Motor neuron (in vitro differentiated cells): ENCODE measurements around the gene VASH2. TPM values are rescaled to one million over a fixed set of nuclear protein-coding genes. Genes with fewer than 3 reads are reported as not detected.
"Not testable (repeated sequence)": the region's sequence is repeated elsewhere in the genome, so short reads cannot be mapped to it uniquely, and the experiment has no call there.

Experiments used
- ATAC-seq, 8 experiments: fragments of 200-7000 bp; cut with Tn5 transposase; replicated peaks in 6 of 8; 2 replicates each; pipeline ENCODE4 v1.8.0; 2021; ENCODE audit warnings: mild to moderate bottlenecking in 8 of 8, moderate library complexity in 8 of 8
- H3K27ac ChIP-seq, 2 donors: fragments of 250-450 bp; sonication (Bioruptor Pico); 2 replicates each; pipeline ENCODE4 v1.9.0; 2021; ENCODE audit warnings: antibody characterized with exemption in 2 of 2, mild to moderate bottlenecking in 2 of 2, moderate library complexity in 1 of 2
- H3K4me1 ChIP-seq, 2 donors: fragments of 250-450 bp; sonication (Bioruptor Pico); replicated peaks in 1 of 2; 2 replicates each; pipeline ENCODE4 v1.6.1; 2021; ENCODE audit warnings: antibody characterized with exemption in 2 of 2, mild to moderate bottlenecking in 2 of 2, moderate library complexity in 1 of 2
- H3K4me3 ChIP-seq, 5 donors: fragments of 250-450 bp; sonication (Bioruptor Pico); 2 replicates each; pipeline ENCODE4 v1.9.0; 2021; ENCODE audit warnings: antibody characterized with exemption in 5 of 5, mild to moderate bottlenecking in 5 of 5, moderate library complexity in 4 of 5
- whole genome bisulfite sequencing, 10 experiments: fragments of 450-650 bp; shearing (Covaris generic); methylation state at CpG; one replicate each; pipeline ENCODE4 v1.0.0; 2022; 5-methylcytosine and 5-hydroxymethylcytosine counted together
- in situ Hi-C, 9 experiments: fragments of 400-800 bp; cut with MboI; loops; one replicate each; pipeline ENCODE4 v1.15.0; 2021; ENCODE audit warnings: low sequenced_read_pairs in 9 of 9, low pct_unique_long_range_greater_than_20kb in 2 of 9; ENCODE audit not compliant: unreplicated experiment in 9 of 9
- total RNA-seq, 8 experiments: library from RNA; unstranded; fragments of 300-600 nt; gene quantifications; 2 replicates each; pipeline versions ENCODE4 v1.2.3 to v1.2.4, GENCODE V29; 2022

VASH2 gene
- total RNA-seq, 8 experiments from 2014 or later = 1.2 to 44.7 (median 22.4) TPM

DNA sequence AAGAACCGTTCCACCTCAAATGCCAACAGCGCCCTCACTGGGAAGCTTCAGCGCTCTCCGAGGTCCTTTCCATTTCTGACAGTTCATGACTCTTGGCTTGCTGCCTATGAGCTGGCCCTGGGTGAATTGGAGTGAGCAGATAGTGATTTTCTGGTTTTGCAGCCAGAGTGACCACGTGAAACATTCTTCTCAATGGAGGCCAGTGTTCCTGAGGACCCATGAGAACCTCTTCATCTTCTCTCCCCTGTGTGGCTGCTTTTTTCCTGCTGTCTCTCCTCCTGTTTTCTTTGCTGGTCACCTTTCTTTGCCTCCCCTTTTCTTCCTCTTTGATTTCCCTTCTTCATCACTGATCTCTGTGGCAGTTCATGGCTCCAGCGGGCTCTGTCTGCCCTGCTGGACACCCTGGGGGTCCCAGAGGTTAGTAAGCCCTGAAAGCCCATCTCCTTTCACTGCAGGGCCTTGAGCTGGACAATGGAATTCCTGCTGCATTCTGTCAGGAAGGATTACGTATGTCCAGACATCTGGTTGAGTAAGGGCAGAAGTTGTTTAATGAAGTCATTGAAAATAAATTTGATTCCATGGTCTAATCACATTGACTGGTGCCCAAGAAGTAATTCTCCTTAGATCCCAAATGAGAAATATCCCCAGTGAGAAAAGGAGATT lies 29.9 kb downstream of the VASH2 start:
- peaks cover 7 to 10% of the 10 kb centered on the region in 2 donors for H3K4me1 ChIP-seq
- 0 to 100% (median 70%) methylated on average over 1 to 7 of the region's 7 CpGs for WGBS, 10 experiments
- ATAC-seq = peak in 1 of 8 experiments; percentile 10
- H3K27ac ChIP-seq = no peak overlapping the region
- in situ Hi-C loops = loop anchor here in 4 of 9 experiments (25.0 kb wide), 4 partner anchors 168 to 518 kb away; no protein-coding TSS in a partner anchor
- H3K4me3 ChIP-seq = no peak overlapping the region

DNA sequence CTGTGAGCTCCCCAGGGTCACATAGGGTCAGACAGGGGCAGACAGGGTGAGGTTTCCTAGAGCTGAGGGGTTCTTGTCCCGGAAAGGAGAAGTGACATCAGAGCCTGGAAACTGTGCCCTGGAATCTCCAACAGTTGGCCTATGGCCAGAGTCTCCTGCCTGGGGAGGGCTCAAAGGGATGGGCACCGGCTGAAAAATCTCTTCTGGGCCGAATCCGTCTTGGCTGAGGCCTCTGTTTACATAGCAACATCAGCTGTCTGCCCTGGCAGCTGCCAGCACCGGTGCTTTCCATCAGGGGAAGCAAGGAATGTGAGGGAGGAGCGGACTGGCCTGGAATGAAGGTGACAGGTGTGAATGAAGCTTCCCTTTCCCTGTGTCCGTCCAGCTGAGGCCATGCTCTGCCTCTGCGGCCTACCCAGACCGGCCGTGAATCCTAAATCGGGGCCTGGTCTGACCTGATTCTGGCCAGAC lies 30.7 kb downstream of the VASH2 start:
- peak in 5 of 8 experiments; percentile 16 to 85 (median 28) for ATAC-seq
- no peak overlapping the region for H3K27ac ChIP-seq
- H3K4me1 ChIP-seq = peaks cover 0 to 10% of the 10 kb centered on the region in 2 donors
- WGBS, 10 experiments = 78 to 93% (median 88%) methylated on average over 4 to 11 of the region's 11 CpGs; no CpG with 5 or more reads in 4 of the 10 experiments
- H3K4me3 ChIP-seq = no peak overlapping the region
- in situ Hi-C loops = loop anchor here in 4 of 9 experiments (25.0 kb wide), 4 partner anchors 169 to 519 kb away; no protein-coding TSS in a partner anchor

DNA sequence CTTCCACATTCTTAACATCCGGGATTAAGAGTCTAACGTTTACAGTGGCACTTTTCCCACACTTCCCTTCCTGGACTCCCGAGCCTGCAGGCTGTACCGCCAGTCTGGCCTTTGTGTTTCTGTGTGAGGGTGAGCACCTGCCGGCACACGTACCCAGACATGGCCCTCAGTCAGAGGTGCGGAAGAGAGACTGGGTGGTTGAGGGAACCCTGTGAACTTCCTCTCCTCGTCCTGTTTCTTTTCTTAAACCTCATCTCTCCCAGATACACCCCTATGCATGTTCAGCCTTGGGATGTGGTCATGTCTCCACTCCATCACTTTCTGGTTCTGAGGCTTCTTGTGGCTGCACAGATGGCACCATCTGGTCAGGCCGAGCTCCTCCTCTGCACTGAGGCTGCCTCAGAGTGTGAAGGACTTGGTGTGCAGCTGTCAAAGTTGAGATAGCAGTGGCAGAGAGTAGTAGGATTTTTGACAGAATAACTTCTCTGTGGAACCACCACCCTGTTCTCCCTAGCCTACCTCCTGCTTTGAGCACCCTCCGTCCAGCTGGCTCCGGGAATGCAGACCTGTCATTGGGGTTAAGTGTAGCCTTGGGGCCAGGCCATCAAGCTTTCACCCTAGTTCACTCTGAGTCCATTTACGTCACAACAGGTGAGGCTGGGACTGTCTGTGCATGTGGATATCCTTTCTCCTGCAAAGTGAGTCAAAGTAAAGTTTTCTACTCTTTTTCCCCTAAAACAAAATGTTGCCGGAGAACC lies 31.4 kb downstream of the VASH2 start:
- H3K27ac ChIP-seq = no peak overlapping the region
- 25 to 100% (median 84%) methylated on average over 1 to 12 of the region's 13 CpGs; no CpG with 5 or more reads in 1 of the 10 experiments for WGBS, 10 experiments
- no peak overlapping the region for H3K4me3 ChIP-seq
- in situ Hi-C loops = loop anchor here in 4 of 9 experiments (25.0 kb wide), 4 partner anchors 169 to 519 kb away; no protein-coding TSS in a partner anchor
- H3K4me1 ChIP-seq = peaks cover 0 to 16% of the 10 kb centered on the region in 2 donors
- peak in 2 of 8 experiments; percentile 13 to 18 for ATAC-seq

DNA sequence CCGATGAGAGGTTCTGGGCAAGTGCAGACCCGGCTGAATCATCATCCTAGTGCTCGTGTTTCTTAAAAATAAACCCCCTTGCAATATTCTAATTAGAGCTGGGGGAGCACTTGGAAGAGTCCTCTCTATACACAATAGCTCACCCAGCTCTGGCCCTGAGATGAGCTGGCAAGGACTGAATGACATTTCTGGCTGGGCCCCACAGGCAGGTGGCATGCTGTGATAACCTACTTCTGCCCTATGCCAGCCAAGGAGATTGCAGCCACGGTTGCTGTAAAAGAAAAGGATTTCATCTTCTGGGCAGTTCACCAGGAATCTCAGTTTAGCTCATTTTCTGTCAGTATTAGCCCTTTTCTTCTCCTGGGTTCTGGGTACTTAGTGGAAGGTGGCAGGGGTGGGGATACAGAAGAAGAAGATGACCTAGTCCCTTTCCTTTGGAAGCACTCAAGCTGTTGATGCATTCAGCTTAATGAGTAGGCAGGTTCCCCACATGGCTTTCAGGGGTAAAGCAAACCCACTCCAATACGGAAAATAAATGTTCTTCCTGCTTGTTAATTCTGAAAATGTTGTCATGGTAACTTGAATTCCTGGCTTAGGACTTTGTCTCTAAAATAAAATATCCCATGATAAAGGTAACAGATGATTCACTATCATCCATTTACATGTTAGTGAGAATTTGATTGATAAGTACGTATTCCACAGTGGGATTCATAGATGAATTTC lies 32.2 kb downstream of the VASH2 start:
- ATAC-seq = peak in 2 of 8 experiments; percentile 9 to 32
- Histone ChIP-seq H3K4me1 (peaks cover 0 to 11% of the 10 kb centered on the region in 2 donors), H3K27ac (no peak overlapping the region), H3K4me3 (no peak overlapping the region)
- in situ Hi-C loops = loop anchor here in 4 of 9 experiments (25.0 kb wide), 4 partner anchors 170 to 520 kb away; no protein-coding TSS in a partner anchor
- WGBS, 10 experiments = 24 to 93% (median 57%) methylated on average over 1 to 6 of the region's 6 CpGs; no CpG with 5 or more reads in 1 of the 10 experiments

DNA sequence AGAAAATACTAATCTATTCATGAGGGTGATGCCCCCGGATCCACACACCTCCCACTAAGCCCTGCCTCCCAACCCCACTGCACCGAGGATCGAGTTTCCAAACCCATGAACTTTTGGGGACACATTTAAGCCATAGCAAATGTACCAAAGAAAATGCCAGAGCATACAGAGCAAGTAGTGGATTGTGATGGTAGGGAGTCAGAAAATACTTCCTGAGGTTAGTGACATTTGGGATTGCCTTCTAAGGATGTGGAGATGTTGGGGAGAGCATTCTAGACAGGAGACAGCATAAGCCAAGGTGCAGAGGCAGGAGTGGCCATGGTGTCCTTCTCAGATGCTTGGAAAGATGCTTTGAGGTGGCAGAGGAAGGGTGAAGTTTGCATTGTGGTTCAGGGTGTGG lies 33.1 kb downstream of the VASH2 start:
- in situ Hi-C loops = loop anchor here in 4 of 9 experiments (25.0 kb wide), 4 partner anchors 171 to 521 kb away; no protein-coding TSS in a partner anchor
- no peak overlapping the region for H3K4me3 ChIP-seq
- no peak overlapping the region for H3K27ac ChIP-seq
- WGBS, 10 experiments = 73 to 100% (median 80%) methylated on average over 1 to 3 of the region's 3 CpGs; no CpG with 5 or more reads in 7 of the 10 experiments
- peaks cover 0 to 11% of the 10 kb centered on the region in 2 donors for H3K4me1 ChIP-seq
- ATAC-seq = no peak

DNA sequence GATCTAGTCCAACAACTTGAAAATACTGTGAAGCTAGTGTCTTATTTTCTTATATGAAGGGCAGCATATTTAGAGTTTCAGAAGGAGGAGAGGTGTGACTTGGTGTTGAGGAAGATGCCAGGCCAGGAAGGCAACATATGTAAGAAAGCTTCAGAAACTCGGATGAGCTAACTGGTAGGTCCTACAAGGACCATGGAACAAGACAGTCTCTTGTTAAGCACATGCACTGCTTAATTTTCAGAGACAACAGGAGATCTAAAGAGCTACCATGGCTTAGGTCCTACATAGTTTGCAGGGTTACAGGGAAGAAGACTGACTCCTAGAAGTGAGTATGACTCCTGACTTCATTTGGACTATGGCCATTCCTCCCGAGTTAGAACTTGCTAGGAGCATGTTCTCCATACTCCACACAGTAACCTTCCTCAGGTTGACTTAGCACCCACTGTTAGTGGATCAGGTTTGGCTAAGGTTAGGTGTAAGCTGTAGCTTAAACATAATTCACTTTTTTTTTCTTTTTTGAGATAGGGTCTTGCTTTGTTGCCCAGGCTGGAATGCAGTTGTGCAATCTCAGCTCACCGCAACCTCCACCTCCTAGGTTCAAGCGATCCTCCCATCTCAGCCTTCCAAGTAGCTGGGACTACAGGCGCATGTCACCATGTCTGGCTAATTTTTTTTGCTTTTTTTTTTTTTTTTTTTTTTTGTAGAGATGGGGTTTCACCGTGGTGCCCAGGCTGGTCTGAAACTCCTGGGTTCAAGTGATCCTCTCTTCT lies 34.4 kb downstream of the VASH2 start:
- ATAC-seq = no peak
- Histone ChIP-seq H3K4me1 (peaks cover 0 to 11% of the 10 kb centered on the region in 2 donors), H3K27ac (no peak overlapping the region), H3K4me3 (no peak overlapping the region)
- in situ Hi-C loops = loop anchor here in 4 of 9 experiments (25.0 kb wide), 4 partner anchors 172 to 522 kb away; no protein-coding TSS in a partner anchor
- 20 to 100% (median 95%) methylated on average over 1 to 6 of the region's 6 CpGs for WGBS, 10 experiments

DNA sequence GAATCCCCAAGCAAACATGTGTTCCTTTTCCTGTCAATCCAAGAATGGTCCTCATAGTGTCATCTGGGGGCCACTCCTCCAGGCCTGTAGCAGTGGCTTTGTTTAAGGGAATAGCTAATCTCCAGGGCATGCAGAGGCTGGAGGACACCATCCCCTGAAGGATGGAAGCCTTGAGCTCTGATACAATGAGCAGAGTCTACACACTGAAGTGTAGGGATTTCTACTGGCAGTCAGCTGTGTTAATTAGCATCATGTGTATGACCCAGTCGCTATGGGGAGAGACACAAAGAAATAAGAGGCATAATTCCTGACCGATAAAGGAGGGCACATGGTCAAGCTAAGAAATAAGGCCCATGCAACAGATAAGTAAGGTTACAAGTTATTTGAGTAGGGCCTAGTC lies 36.2 kb downstream of the VASH2 start:
- no peak overlapping the region for H3K4me3 ChIP-seq
- in situ Hi-C loops = loop anchor here in 4 of 9 experiments (25.0 kb wide), 4 partner anchors 174 to 524 kb away; no protein-coding TSS in a partner anchor
- WGBS, 10 experiments = 0 to 100% (median 91%) methylated on average over 1 to 2 of the region's 2 CpGs; no CpG with 5 or more reads in 2 of the 10 experiments
- no peak overlapping the region for H3K27ac ChIP-seq
- peaks cover 0 to 8% of the 10 kb centered on the region in 2 donors for H3K4me1 ChIP-seq
- ATAC-seq = peak in 4 of 8 experiments; percentile 16 to 52 (median 32)

DNA sequence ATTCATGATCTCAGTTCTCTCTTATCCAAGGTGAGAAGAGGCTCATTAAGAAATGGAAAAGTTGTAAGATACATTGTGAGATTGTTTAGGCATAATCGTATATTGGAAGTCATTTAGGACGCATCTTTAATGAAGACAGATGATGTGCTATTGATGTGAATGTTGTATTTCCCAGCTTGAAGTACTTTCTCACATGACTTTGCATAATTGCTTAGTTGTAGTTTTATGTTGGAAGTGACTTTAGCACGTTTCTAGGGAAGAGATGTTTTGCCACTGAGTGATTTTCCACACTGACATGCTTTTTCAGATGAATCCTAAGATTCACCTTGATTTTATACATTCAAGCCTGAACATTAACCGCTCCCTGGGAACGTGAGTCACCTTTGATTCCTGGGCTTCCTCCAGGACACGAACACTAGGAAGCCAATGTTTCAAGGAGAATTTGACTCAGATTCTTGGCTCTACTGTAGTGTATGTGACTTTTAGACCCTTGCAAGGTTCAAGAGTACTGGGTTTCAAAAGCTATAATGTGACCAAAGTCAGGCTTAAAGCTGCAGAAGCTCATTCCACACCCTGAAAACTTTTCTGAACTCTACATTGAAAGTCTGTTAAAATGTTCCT lies 37.5 kb downstream of the VASH2 start:
- H3K4me3 ChIP-seq = no peak overlapping the region
- no peak for ATAC-seq
- 27 to 100% (median 63%) methylated on average over 3 to 6 of the region's 6 CpGs for WGBS, 10 experiments
- in situ Hi-C loops = loop anchor here in 4 of 9 experiments (25.0 kb wide), 4 partner anchors 176 to 526 kb away; no protein-coding TSS in a partner anchor
- no peak overlapping the region for H3K27ac ChIP-seq
- H3K4me1 ChIP-seq = peaks cover 0 to 6% of the 10 kb centered on the region in 2 donors

DNA sequence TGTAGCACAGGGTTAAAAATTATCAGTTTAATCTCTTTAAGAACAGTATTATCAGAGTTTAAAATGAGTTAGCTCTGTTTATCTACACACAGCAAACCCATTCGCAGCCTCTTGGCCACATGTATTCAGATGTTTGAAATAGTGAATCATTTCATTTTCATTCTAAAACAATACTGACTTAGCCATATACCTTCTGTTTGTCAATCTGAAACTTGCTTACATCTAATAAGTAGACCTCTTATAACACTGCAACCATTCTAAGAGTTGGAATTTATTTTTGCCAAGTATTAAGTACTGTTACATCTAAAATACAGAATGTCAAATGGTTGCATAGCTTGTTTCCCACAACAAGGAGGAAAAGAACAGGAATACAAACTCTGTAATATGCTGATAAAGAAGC lies 39.9 kb downstream of the VASH2 start:
- H3K27ac ChIP-seq = no peak overlapping the region
- no peak for ATAC-seq
- 60 to 100% (median 96%) methylated on average over 1 of the region's 1 CpG; no CpG with 5 or more reads in 2 of the 10 experiments for WGBS, 10 experiments
- no peak overlapping the region for H3K4me3 ChIP-seq
- in situ Hi-C loops = loop anchor here in 4 of 9 experiments (25.0 kb wide), 4 partner anchors 178 to 528 kb away; no protein-coding TSS in a partner anchor
- H3K4me1 ChIP-seq = peaks cover under 1 to 6% of the 10 kb centered on the region in 2 donors

DNA sequence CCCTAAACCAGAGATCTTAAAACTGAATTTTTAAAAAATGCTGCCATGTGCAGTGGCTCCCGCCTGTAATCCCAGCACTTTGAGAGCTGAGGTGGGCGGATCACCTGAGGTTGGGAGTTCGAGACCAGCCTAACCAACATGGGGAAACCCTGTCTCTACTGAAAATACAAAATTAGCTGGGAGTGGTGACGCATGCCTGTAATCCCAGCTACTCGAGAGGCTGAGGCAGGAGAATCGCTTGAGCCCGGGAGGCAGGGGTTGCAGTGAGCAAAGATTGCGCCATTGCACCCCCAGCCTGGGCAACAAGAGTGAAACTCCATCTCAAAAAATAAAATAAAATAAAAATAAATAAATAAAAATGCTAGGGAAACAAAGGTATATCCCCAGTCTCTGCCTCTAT lies 43.6 kb downstream of the VASH2 start:
- H3K4me1 ChIP-seq, H3K4me3 ChIP-seq, ATAC-seq, H3K27ac ChIP-seq: not testable (repeated sequence)
- 92 to 100% (median 99%) methylated on average over 2 to 8 of the region's 8 CpGs for WGBS, 10 experiments
- in situ Hi-C loops = loop anchor here in 4 of 9 experiments (25.0 kb wide), 4 partner anchors 182 to 532 kb away; no protein-coding TSS in a partner anchor

DNA sequence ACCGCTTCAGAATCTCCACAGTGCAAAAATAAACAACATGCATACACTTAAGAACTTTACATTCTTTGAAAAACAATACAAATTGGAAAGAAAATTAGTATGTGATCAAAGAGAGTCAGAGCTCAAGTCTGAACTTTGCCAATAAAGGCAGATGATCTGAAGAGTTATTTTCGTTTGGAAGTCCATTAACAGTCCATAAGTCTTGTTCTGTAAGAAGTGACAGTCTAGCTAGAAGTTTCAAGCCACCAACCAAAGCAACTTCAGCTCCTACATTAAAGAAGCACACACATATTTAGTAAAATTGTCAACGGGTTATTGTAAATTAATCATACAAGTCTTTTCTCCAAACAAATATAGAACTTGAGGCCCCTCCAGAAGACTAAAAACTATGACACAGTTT lies 44.6 kb downstream of the VASH2 start:
- in situ Hi-C loops = loop anchor here in 4 of 9 experiments (25.0 kb wide), 4 partner anchors 183 to 533 kb away; no protein-coding TSS in a partner anchor
- WGBS, 10 experiments = 41 to 95% (median 87%) methylated on average over 2 to 3 of the region's 3 CpGs
- no peak for ATAC-seq
- peaks cover 0 to 2% of the 10 kb centered on the region in 2 donors for H3K4me1 ChIP-seq
- no peak overlapping the region for H3K4me3 ChIP-seq
- H3K27ac ChIP-seq = no peak overlapping the region
